Breast epithelium (tissue), 3 donors: Measurements from ENCODE around the gene GPX5.

Experiments
- POLR2A ChIP-seq: fragments of 450-650 bp; IDR thresholded peaks from one replicate; pipeline ENCODE4 v1.6.1; 2016; ENCODE audit warnings: antibody characterized with exemption, mild to moderate bottlenecking, moderate library complexity
- TF ChIP-seq, protein P1 (sequence below), 3 donors: fragments of 450-650 bp; IDR thresholded peaks; one replicate each; pipeline ENCODE4 v1.5.1; 2016 to 2017; ENCODE audit warnings: antibody characterized with exemption in 3 of 3, mild to moderate bottlenecking in 3 of 3, moderate library complexity in 3 of 3

GRCh38 chr6:28486988-28487742 is 38.5 kb upstream of the GPX5 start:
- TF ChIP-seq POLR2A: no peak
- TF ChIP-seq, protein P1, sequence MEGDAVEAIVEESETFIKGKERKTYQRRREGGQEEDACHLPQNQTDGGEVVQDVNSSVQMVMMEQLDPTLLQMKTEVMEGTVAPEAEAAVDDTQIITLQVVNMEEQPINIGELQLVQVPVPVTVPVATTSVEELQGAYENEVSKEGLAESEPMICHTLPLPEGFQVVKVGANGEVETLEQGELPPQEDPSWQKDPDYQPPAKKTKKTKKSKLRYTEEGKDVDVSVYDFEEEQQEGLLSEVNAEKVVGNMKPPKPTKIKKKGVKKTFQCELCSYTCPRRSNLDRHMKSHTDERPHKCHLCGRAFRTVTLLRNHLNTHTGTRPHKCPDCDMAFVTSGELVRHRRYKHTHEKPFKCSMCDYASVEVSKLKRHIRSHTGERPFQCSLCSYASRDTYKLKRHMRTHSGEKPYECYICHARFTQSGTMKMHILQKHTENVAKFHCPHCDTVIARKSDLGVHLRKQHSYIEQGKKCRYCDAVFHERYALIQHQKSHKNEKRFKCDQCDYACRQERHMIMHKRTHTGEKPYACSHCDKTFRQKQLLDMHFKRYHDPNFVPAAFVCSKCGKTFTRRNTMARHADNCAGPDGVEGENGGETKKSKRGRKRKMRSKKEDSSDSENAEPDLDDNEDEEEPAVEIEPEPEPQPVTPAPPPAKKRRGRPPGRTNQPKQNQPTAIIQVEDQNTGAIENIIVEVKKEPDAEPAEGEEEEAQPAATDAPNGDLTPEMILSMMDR (IDR thresholded peaks at IDR 0.05): no peak
